Trophoblast cell (in vitro differentiated cells and primary cell): Measurements from ENCODE around the gene RAB27A.
A peak's percentile ranks its signal among the peaks of the same experiment; 100 is the strongest.
"Not testable (repeated sequence)": the region's sequence is repeated elsewhere in the genome, so short reads cannot be mapped to it uniquely, and the experiment has no call there.

Source experiments
- DNase-seq, 2 donors: peaks; one replicate each; pipeline ENCODE4 v3.0.0-alpha.2; 2016
- H2AFZ ChIP-seq: 2 replicates; pipeline ENCODE4 v1.6.1; 2013; ENCODE audit warnings: low read length, moderate library complexity, mild to moderate bottlenecking; ENCODE audit not compliant: insufficient read depth, poor library complexity
- H2AK5ac ChIP-seq: 2 replicates; pipeline ENCODE4 v1.6.1; 2013; ENCODE audit warnings: mild to moderate bottlenecking, low read length
- H2BK120ac ChIP-seq: 2 replicates; pipeline ENCODE4 v1.6.1; 2013; ENCODE audit warnings: low read length, mild to moderate bottlenecking, moderate library complexity; ENCODE audit not compliant: insufficient read depth, poor library complexity
- H2BK12ac ChIP-seq: 2 replicates; pipeline ENCODE4 v1.6.1; 2013; ENCODE audit warnings: mild to moderate bottlenecking, low read length, moderate library complexity
- H2BK5ac ChIP-seq: 2 replicates; pipeline ENCODE4 v1.6.1; 2013; ENCODE audit warnings: low read length, low read depth, moderate library complexity, mild to moderate bottlenecking; ENCODE audit not compliant: poor library complexity
- H3K14ac ChIP-seq: 2 replicates; pipeline ENCODE4 v1.6.1; 2013; ENCODE audit warnings: mild to moderate bottlenecking, low read length
- H3K18ac ChIP-seq: 2 replicates; pipeline ENCODE4 v1.6.1; 2013; ENCODE audit warnings: mild to moderate bottlenecking, low read length
- H3K23ac ChIP-seq: 2 replicates; pipeline ENCODE4 v1.6.1; 2013; ENCODE audit warnings: low read length
- H3K27ac ChIP-seq: 2 replicates; pipeline ENCODE4 v1.5.1; 2013; ENCODE audit warnings: low read depth, mild to moderate bottlenecking, inconsistent platforms, low read length, moderate library complexity
- H3K27me3 ChIP-seq: 2 replicates; pipeline ENCODE4 v1.6.1; 2013; ENCODE audit warnings: inconsistent platforms, mild to moderate bottlenecking, low read length, moderate library complexity; ENCODE audit not compliant: insufficient read depth
- H3K36me3 ChIP-seq, 2 experiments: 1 replicate in 1 of 2; 2 replicates in 1 of 2; pipeline ENCODE4 v1.6.1; 2013; ENCODE audit warnings: low read length in 2 of 2, mild to moderate bottlenecking in 2 of 2, moderate library complexity in 1 of 2; ENCODE audit not compliant: insufficient read depth in 2 of 2, control insufficient read depth in 1 of 2
- H3K4ac ChIP-seq: 2 replicates; pipeline ENCODE4 v1.6.1; 2013; ENCODE audit warnings: low read depth, mild to moderate bottlenecking, low read length, moderate library complexity
- H3K4me1 ChIP-seq, 2 experiments: 1 replicate in 1 of 2; 2 replicates in 1 of 2; pipeline ENCODE4 v1.6.1; 2013; ENCODE audit warnings: low read length in 2 of 2, mild to moderate bottlenecking in 2 of 2, moderate library complexity in 1 of 2; ENCODE audit not compliant: insufficient read depth in 2 of 2, control insufficient read depth in 1 of 2
- H3K4me2 ChIP-seq: 2 replicates; pipeline ENCODE4 v1.6.1; 2013; ENCODE audit warnings: inconsistent platforms, mild to moderate bottlenecking, low read length, moderate library complexity
- H3K4me3 ChIP-seq: 2 replicates; pipeline ENCODE4 v1.5.1; 2013; ENCODE audit warnings: mild to moderate bottlenecking, low read depth, low read length, inconsistent platforms
- H3K79me1 ChIP-seq: one replicate; pipeline ENCODE4 v1.6.1; 2013; ENCODE audit warnings: low read length
- H3K79me2 ChIP-seq: 2 replicates; pipeline ENCODE4 v1.6.1; 2013; ENCODE audit warnings: low read length, mild to moderate bottlenecking; ENCODE audit not compliant: control insufficient read depth, insufficient read depth, poor library complexity
- H3K9ac ChIP-seq: 2 replicates; pipeline ENCODE4 v1.6.1; 2013; ENCODE audit warnings: mild to moderate bottlenecking, low read length
- H3K9me3 ChIP-seq: 2 replicates; pipeline ENCODE4 v1.6.1; 2013; ENCODE audit warnings: low read depth, mild to moderate bottlenecking, control low read depth, inconsistent platforms, low read length; ENCODE audit not compliant: insufficient read depth
- H4K12ac ChIP-seq: 2 replicates; pipeline ENCODE4 v1.6.1; 2013; ENCODE audit warnings: low read depth, mild to moderate bottlenecking, low read length, moderate library complexity
- H4K8ac ChIP-seq: 2 replicates; pipeline ENCODE4 v1.6.1; 2013; ENCODE audit warnings: low read depth, mild to moderate bottlenecking, low read length, moderate library complexity
- H4K91ac ChIP-seq: one replicate; pipeline ENCODE4 v1.6.1; 2013; ENCODE audit warnings: low read depth, mild to moderate bottlenecking, low read length, moderate library complexity
- WGBS: extraction: QIAGEN DNeasy Blood & Tissue Kit; methylation state at CpG from one replicate; pipeline ENCODE4 v1.1.7; 2013; ENCODE audit warnings: missing lambda C conversion rate; ENCODE audit not compliant: insufficient read length, insufficient coverage; ENCODE audit errors: extremely low coverage; 5-methylcytosine and 5-hydroxymethylcytosine counted together

Gene RAB27A

DNA sequence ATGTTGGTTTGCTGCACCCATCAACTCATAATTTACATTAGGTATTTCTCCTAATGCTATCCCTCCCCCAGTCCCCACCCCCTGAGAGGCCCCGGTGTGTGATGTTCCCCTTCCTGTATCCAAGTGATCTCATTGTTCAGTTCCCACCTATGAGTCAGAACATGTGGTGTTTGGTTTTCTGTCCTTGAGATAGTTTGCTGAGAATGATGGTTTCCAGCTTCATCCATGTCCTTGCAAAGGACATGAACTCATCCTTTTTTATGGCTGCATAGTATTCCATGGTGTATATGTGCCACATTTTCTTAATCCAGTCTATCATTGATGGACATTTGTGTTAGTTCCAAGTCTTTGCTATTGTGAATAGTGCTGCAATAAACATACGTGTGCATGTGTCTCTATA lies 9.0 kb downstream of the RAB27A start:
- not testable (repeated sequence) for H3K9ac ChIP-seq, H3K79me1 ChIP-seq, H2BK120ac ChIP-seq, H4K91ac ChIP-seq, H2AFZ ChIP-seq, H2BK5ac ChIP-seq, H3K23ac ChIP-seq, H3K4ac ChIP-seq, H3K18ac ChIP-seq, H3K4me3 ChIP-seq, H3K4me1 ChIP-seq, H4K12ac ChIP-seq, H3K4me2 ChIP-seq, H3K27me3 ChIP-seq, H2AK5ac ChIP-seq, H3K36me3 ChIP-seq, H3K27ac ChIP-seq, H2BK12ac ChIP-seq, H3K9me3 ChIP-seq, DNase-seq, H4K8ac ChIP-seq, H3K14ac ChIP-seq, H3K79me2 ChIP-seq
- no CpG with 5 or more reads among the region's 2 CpGs for WGBS

DNA sequence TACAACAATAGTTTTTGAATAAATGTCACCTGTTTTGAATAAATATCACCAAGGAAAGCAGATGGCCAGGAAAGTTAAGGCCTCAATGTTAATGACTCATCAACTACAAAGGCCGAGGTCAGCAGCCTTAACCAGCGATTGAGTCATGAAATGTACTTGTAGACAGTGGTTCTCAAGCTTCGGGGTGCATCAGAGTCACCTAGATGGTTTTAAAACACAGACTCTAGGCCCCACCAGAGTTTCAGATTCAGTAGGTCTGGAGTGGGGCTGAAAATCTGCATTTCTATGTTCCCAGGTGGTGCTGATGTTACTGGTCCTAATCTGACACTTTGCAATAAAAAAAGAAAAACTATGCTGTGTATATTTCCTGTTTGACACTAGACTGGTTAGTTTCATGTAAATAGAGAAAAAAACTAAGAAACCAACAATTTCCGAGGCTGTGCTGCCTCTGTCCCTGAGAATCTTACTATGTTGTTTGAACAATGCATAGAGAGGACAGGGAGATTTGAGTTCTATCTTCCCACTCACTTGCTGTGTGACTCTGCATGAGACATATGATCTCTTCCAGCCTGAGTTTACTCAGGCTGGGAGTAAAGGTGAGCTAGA lies 9.8 kb downstream of the RAB27A start:
- Histone ChIP-seq H4K91ac (no peak overlapping the region), H3K23ac (no peak overlapping the region), H3K9ac (no peak overlapping the region), H3K4me1 (peaks cover 0 to 2% of the 10 kb centered on the region in 2 experiments), H3K4me2 (no peak overlapping the region), H3K36me3 (no peaks in the 10 kb centered on the region), H3K14ac (no peak overlapping the region), H3K4ac (no peak overlapping the region), H2AK5ac (no peak overlapping the region), H2AFZ (no peak overlapping the region), H2BK120ac (no peak overlapping the region), H2BK5ac (no peak overlapping the region), H3K79me1 (no peaks in the 10 kb centered on the region), H3K9me3 (no peaks in the 10 kb centered on the region), H2BK12ac (no peak overlapping the region), H3K4me3 (no peak overlapping the region), H4K8ac (no peak overlapping the region), H4K12ac (no peak overlapping the region), H3K79me2 (no peaks in the 10 kb centered on the region), H3K18ac (no peak overlapping the region), H3K27me3 (no peaks in the 10 kb centered on the region), H3K27ac (no peak overlapping the region)
- no CpG with 5 or more reads among the region's 4 CpGs for WGBS
- peak; percentile 14 to 32 for DNase-seq

DNA sequence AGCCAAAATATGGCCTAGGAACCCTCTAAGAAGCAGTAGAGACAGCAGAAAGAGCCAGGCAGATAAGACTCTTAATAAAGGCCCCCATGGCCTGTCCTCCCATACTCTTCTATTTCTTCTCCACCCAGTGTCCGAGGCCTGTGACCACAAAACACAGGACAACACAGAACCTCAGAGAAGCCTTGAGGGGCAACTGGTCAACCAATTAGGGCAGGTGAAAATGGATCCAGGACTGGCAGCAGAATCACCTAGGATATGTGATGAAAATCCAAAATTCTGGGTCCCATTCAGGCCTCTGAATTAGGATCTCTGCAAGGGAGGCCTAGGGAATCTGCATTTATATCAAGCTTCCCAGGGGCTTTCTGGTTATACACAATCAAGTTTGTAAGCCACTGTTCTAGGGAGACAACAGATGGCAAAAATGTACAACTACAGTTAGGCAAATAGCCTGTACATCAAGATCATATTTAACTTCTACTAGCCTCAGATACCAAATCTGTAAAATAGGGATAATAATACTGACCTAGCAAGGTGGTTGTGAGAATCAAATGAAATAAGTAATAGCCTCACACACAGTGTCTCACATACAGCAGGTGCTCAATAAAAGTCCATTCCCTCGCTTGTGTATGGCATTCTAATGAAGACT lies 10.4 kb downstream of the RAB27A start:
- Histone ChIP-seq H3K27me3 (no peaks in the 10 kb centered on the region), H4K8ac (no peak overlapping the region), H2BK12ac (no peak overlapping the region), H3K23ac (no peak overlapping the region), H3K4me3 (no peak overlapping the region), H2BK5ac (no peak overlapping the region), H3K36me3 (no peaks in the 10 kb centered on the region), H3K79me1 (no peaks in the 10 kb centered on the region), H3K18ac (no peak overlapping the region), H3K9me3 (no peaks in the 10 kb centered on the region), H3K27ac (no peak overlapping the region), H4K91ac (no peak overlapping the region), H3K14ac (no peak overlapping the region), H2AK5ac (no peak overlapping the region), H4K12ac (no peak overlapping the region), H3K4ac (no peak overlapping the region), H3K79me2 (no peaks in the 10 kb centered on the region), H3K4me1 (peaks cover 0 to 2% of the 10 kb centered on the region in 2 experiments), H3K4me2 (no peak overlapping the region), H3K9ac (no peak overlapping the region), H2BK120ac (no peak overlapping the region), H2AFZ (no peak overlapping the region)
- no CpG with 5 or more reads among the region's 2 CpGs for whole genome bisulfite sequencing
- no peak for DNase-seq

DNA sequence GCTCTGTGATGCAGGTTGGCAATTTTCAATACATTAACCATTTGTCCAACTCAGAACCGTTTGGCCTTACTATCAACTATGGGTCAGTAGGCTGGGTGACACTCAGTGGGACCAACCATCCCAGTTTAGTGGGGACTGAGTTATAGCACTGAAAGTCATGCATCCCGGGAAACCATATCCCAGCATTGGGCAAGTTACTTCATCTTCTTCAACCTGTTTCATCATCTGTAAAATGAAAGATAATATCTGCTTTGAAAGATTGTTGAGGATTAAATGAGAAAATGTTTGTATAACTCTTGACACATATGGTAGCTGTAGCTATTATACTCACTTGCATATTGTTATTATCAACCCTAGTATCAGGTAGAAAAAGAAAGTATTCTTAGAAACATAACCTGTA lies 11.9 kb downstream of the RAB27A start:
- H2BK120ac ChIP-seq, result no peak overlapping the region
- no peak for DNase-seq
- no peak overlapping the region for H4K12ac ChIP-seq
- no peak overlapping the region for H3K4ac ChIP-seq
- H3K9me3 ChIP-seq, result no peaks in the 10 kb centered on the region
- H3K79me1 ChIP-seq, result no peaks in the 10 kb centered on the region
- no peaks in the 10 kb centered on the region for H3K27me3 ChIP-seq
- peaks cover 0 to 2% of the 10 kb centered on the region in 2 experiments for H3K4me1 ChIP-seq
- H3K23ac ChIP-seq, result no peak overlapping the region
- H2BK5ac ChIP-seq, result no peak overlapping the region
- no peak overlapping the region for H2AFZ ChIP-seq
- H3K36me3 ChIP-seq, result no peaks in the 10 kb centered on the region
- no peaks in the 10 kb centered on the region for H3K79me2 ChIP-seq
- no peak overlapping the region for H3K4me3 ChIP-seq
- no peak overlapping the region for H3K14ac ChIP-seq
- H2AK5ac ChIP-seq, result no peak overlapping the region
- no peak overlapping the region for H4K91ac ChIP-seq
- no peak overlapping the region for H3K9ac ChIP-seq
- no peak overlapping the region for H4K8ac ChIP-seq
- no peak overlapping the region for H3K4me2 ChIP-seq
- H3K18ac ChIP-seq, result no peak overlapping the region
- H3K27ac ChIP-seq, result no peak overlapping the region
- WGBS, result no CpG with 5 or more reads among the region's 2 CpGs
- no peak overlapping the region for H2BK12ac ChIP-seq
